ENCODE results near the gene GPR108. TPM values are rescaled to one million over a fixed set of nuclear protein-coding genes. Genes with fewer than 3 reads are reported as not detected.
"Not testable (repeated sequence)": the region's sequence is repeated elsewhere in the genome, so short reads cannot be mapped to it uniquely, and the experiment has no call there.

The GPR108 gene
- total RNA-seq, 1 donor from 2014 or later: 38.3 TPM

DNA sequence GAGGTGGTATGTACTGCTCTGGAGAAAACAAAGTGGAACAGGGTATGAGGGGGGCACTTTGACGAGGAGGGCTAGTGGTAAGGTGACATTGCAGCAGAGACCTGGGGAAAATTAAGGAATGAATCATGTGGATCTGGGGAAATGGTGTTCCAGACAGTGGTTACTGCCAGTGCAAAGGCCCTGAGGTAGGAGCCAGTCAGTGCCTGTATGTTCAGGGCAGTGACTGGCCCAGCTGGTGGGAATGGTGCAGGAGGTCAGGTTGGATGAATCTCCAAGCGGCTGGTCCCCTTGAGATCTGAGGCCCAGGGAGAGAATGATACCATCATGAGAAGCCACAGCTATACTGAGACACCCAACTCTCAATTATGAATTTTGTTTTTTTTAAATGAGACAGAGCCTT is 40.1 kb upstream of the GPR108 start:
- Mint-ChIP-seq H3K4me3 (no peak overlapping the region), H3K27me3 (ENCODE audit: insufficient read depth, low read depth) (peaks cover 7% of the 10 kb centered on the region), H3K27ac (no peak overlapping the region), H3K9me3 (peaks cover 9% of the 10 kb centered on the region), H3K4me1 (peaks cover 3% of the 10 kb centered on the region), H3K36me3 (no peaks in the 10 kb centered on the region)
- H3K27ac ChIP-seq: no peak overlapping the region
- H3K36me3 ChIP-seq: no peaks in the 10 kb centered on the region
- peaks cover 7% of the 10 kb centered on the region for H3F3A ChIP-seq (ENCODE audit: low read depth)
- H3K9me3 ChIP-seq (ENCODE audit: low read depth): no peaks in the 10 kb centered on the region
- H3K27me3 ChIP-seq: no peaks in the 10 kb centered on the region
- no peak overlapping the region for H3K4me3 ChIP-seq
- no peaks in the 10 kb centered on the region for H3K4me1 ChIP-seq
- H4K20me1 ChIP-seq (ENCODE audit: low read depth): no peaks in the 10 kb centered on the region
- H3K9ac ChIP-seq: no peak overlapping the region
- no peak overlapping the region for H2AFZ ChIP-seq (replicated peaks)
- no peak for TF ChIP-seq EZH2 (IDR thresholded peaks at IDR 0.05)
- no peak for TF ChIP-seq EZH2phosphoT487 (IDR thresholded peaks at IDR 0.05)
- H3K79me2 ChIP-seq (ENCODE audit: low read depth): no peaks in the 10 kb centered on the region
- H3K4me2 ChIP-seq: no peak overlapping the region
- no peak for DNase-seq (ENCODE audit: low spot score)

DNA sequence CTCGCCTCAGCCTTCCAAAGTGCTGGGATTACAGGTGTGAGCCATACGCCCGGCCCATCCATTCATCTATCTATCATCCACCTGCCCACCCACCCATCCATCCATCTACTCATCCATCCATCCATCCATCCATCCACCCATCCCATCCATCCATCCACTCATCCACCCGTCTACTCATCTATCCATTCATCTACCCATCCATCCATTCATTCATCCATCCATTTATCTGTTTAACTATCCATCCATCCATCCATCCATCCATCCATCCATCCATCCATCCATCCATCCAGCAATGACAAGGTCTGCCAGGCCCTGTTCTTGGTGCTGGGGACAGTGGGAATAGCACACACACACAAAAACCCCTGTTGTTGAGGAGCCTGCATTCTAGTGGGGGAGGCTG is 39.6 kb upstream of the GPR108 start:
- no peak overlapping the region for H3K27ac ChIP-seq
- H3K4me1 ChIP-seq: no peaks in the 10 kb centered on the region
- H3K4me2 ChIP-seq: no peak overlapping the region
- H3K36me3 Mint-ChIP-seq: no peaks in the 10 kb centered on the region
- H3K36me3 ChIP-seq: no peaks in the 10 kb centered on the region
- peaks cover 3% of the 10 kb centered on the region for H3K4me1 Mint-ChIP-seq
- H3K27ac Mint-ChIP-seq: no peak overlapping the region
- TF ChIP-seq EZH2phosphoT487 (IDR thresholded peaks at IDR 0.05) (no peak), EZH2 (IDR thresholded peaks at IDR 0.05) (no peak)
- TF ChIP-seq, protein P1, sequence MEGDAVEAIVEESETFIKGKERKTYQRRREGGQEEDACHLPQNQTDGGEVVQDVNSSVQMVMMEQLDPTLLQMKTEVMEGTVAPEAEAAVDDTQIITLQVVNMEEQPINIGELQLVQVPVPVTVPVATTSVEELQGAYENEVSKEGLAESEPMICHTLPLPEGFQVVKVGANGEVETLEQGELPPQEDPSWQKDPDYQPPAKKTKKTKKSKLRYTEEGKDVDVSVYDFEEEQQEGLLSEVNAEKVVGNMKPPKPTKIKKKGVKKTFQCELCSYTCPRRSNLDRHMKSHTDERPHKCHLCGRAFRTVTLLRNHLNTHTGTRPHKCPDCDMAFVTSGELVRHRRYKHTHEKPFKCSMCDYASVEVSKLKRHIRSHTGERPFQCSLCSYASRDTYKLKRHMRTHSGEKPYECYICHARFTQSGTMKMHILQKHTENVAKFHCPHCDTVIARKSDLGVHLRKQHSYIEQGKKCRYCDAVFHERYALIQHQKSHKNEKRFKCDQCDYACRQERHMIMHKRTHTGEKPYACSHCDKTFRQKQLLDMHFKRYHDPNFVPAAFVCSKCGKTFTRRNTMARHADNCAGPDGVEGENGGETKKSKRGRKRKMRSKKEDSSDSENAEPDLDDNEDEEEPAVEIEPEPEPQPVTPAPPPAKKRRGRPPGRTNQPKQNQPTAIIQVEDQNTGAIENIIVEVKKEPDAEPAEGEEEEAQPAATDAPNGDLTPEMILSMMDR (IDR thresholded peaks at IDR 0.05): no peak
- H3K9me3 ChIP-seq (ENCODE audit: low read depth): no peaks in the 10 kb centered on the region
- no peaks in the 10 kb centered on the region for H4K20me1 ChIP-seq (ENCODE audit: low read depth)
- H3K9ac ChIP-seq: no peak overlapping the region
- no peak for DNase-seq (ENCODE audit: low spot score)
- no peak overlapping the region for H3K4me3 Mint-ChIP-seq
- H3K27me3 ChIP-seq: no peaks in the 10 kb centered on the region
- H3F3A ChIP-seq (ENCODE audit: low read depth): peaks cover 7% of the 10 kb centered on the region
- H3K79me2 ChIP-seq (ENCODE audit: low read depth): no peaks in the 10 kb centered on the region
- H3K4me3 ChIP-seq: no peak overlapping the region
- peaks cover 7% of the 10 kb centered on the region for H3K27me3 Mint-ChIP-seq (ENCODE audit: insufficient read depth, low read depth)
- no peak overlapping the region for H2AFZ ChIP-seq (replicated peaks)
- H3K9me3 Mint-ChIP-seq: peaks cover 9% of the 10 kb centered on the region

DNA sequence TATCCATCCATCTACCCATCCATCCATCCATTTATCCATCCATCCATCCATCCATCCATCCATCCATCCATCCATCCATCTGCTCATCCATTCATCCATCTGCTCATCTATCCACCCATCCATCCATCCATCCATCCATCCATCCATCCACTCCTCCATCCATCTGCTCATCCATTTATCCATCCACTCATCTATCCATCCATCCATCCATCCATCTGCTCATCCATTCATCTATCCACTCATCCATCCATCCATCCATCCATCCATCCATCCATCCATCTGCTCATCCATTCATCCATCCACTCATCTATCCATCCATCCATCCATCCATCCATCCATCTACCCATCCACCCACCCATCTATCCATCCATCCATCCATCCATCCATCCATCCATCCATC is 38.7 kb upstream of the GPR108 start:
- not testable (repeated sequence) for H3K9ac ChIP-seq; H3K4me1 ChIP-seq; H3K4me1 Mint-ChIP-seq; H3K4me3 Mint-ChIP-seq; H4K20me1 ChIP-seq (ENCODE audit: low read depth); H3K9me3 Mint-ChIP-seq; H3K36me3 Mint-ChIP-seq; H3K4me3 ChIP-seq; H3K27ac ChIP-seq; H2AFZ ChIP-seq (replicated peaks); H3K4me2 ChIP-seq; H3F3A ChIP-seq (ENCODE audit: low read depth); H3K27me3 Mint-ChIP-seq (ENCODE audit: insufficient read depth, low read depth); H3K27me3 ChIP-seq; H3K36me3 ChIP-seq; H3K27ac Mint-ChIP-seq; DNase-seq (ENCODE audit: low spot score); H3K9me3 ChIP-seq (ENCODE audit: low read depth); H3K79me2 ChIP-seq (ENCODE audit: low read depth)

DNA sequence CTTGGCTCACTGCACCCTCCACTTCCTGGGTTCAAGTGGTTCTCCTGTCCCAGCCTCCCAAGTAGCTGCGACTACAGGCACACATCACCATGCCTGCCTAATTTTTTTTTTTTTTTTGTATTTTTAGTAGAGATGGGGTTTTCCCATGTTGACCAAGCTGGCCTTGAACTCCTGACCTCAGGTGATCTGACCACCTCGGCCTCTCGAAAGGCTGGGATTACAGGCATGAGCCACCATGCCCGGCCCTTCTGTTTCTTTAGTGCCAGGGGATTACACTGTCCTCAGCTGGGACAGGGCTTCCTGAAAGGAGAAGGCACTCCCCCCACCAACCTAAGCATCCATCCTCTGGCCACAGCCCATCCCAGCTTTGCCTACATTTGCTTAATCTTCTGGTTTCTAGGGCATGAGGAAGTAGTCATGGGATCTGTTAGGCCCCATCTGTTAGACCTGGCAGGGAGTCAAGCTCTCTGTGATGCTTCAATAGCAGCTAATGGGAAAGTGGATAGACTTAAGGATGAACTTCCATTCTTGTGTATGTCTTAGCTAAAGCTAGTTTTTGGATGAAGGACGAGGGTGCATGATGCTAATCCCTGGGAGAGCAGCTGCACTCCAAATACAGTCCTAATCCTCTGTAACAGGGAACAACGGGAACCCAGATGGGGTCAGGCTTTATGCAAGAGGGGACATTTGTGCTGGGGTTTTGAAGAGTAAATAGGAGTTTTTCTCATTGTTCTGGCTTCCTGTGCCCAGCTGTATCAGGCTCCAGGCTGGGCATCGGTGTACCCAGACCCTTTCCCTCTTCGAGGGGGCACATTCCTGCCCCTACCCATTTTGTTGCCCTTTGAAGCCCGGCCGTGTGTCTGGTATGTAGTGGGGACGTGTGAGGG is 37.7 kb upstream of the GPR108 start:
- TF ChIP-seq, protein P1 (IDR thresholded peaks at IDR 0.05): no peak
- TF ChIP-seq EZH2phosphoT487 (IDR thresholded peaks at IDR 0.05) (no peak), EZH2 (IDR thresholded peaks at IDR 0.05) (no peak)
- peak; percentile 38 for DNase-seq (ENCODE audit: low spot score)
- Histone ChIP-seq H4K20me1 (ENCODE audit: low read depth) (no peaks in the 10 kb centered on the region), H3F3A (ENCODE audit: low read depth) (peaks cover 7% of the 10 kb centered on the region), H3K4me3 (no peak overlapping the region), H3K4me1 (no peaks in the 10 kb centered on the region), H3K27ac (no peak overlapping the region), H3K27me3 (no peaks in the 10 kb centered on the region), H3K79me2 (ENCODE audit: low read depth) (no peaks in the 10 kb centered on the region), H3K4me2 (no peak overlapping the region), H3K9ac (no peak overlapping the region), H2AFZ (replicated peaks) (no peak overlapping the region), H3K9me3 (ENCODE audit: low read depth) (no peaks in the 10 kb centered on the region), H3K36me3 (no peaks in the 10 kb centered on the region)
- Mint-ChIP-seq H3K36me3 (no peaks in the 10 kb centered on the region), H3K4me1 (peaks cover 3% of the 10 kb centered on the region), H3K4me3 (no peak overlapping the region), H3K27ac (no peak overlapping the region), H3K27me3 (ENCODE audit: insufficient read depth, low read depth) (peaks cover 9% of the 10 kb centered on the region), H3K9me3 (peaks cover 9% of the 10 kb centered on the region)
